Measurements from ENCODE around the gene ADRA2B. TPM values are rescaled to one million over a fixed set of nuclear protein-coding genes. Genes with fewer than 3 reads are reported as not detected.
"Not testable (repeated sequence)": the region's sequence is repeated elsewhere in the genome, so short reads cannot be mapped to it uniquely, and the experiment has no call there.

The ADRA2B gene
- total RNA-seq, 1 experiment from 2014 or later, result not detected

DNA sequence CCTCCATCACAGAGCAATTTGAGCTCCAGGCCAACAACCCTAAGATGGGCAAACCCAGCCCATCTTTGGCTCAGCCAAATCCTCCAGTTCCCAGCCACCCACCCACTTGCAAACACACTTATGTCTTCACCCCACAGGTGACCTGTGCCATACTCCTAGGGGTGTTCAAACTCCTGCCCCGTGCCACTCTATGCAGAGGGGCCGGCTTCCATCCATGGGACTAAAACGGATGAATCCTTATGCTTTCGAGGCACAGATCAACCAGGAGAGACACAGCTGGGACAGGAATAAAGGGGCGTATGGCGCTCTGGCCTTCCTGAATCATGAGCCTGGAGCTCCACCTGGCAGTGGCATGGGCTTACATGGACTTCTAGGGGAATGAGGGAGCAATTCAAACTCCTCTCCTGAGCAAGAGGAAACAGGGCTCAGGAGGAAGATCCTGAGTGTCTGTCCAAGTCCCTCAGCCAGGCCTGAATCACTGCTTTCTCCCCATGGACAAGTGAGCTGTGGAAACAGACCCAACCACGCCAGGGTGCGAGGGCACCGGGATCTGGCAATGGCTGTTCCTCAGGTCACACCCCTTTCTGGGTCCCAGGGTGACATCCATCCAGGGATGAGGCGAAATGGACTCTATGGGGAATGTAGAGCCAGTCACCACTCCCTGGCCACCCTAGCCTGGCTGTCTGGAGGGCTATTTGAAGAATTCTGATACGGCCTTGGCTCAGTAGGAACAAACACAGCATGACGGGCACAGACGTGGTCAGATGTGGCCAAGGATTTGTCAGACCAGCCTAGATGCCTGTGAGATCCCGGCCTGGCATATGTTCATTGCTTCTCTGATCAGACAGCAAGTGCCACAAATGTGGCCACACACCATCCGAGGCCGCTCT, 45.0 kb downstream of the ADRA2B start:
- DNase-seq (ENCODE audit: low spot score), result not testable (repeated sequence)

- DNase-seq (ENCODE audit: low spot score), result not testable (repeated sequence)
Observed at GRCh38 chr2:96070351-96070750, 46.0 kb downstream of the ADRA2B start.

DNA sequence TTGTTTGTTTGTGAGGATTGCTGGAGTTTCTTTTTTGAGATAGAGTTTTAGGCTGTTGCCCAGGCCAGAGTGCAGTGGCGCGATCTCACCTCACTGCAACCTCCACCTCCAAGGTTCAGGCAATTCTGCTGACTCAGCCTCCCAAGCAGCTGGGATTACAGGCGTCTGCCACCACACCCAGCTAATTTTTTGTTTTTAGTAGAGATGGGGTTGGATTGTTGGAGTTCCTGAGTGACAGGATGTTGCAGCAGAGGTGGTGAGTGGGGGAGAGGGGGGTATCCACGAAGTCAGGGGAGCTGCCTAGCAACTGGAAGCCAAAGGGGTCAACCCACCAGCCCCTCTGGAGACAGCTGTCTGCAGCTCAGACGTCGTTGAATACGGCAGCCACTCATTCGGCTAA, 46.5 kb downstream of the ADRA2B start:
- DNase-seq (ENCODE audit: low spot score), result not testable (repeated sequence)

DNA sequence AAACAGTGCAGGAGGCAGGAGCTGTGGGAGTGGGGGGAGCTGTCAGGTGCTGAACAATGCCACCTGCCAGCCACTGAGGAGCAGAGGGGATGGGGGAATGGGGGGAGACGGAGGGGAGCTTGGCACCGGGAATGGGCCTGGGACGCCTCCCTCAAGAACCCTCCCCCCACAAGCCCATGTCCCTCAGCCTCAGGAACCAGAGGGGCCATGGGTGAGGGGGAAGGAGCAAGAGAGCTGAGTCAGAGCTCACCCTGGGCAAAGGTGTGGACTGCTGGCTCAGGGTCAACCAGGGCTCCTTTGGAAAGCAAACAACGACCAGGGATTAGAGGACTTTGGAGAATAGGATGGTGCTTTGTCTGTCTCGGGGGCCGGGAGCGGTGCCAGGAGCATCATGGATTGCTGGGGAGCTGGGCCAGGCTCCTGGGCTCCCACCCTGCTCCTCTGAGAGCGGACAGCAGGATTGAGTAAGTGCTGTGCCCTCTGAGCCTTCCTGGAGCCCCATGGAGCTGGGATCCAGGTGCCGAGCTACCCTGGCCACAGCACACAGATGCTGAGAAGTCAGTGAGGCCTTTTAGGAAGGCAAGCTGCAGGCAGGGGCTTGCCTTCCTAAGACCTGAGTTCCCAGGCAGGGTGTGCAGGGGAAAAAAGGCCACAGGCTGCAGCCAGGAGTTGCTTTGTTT, 48.3 kb downstream of the ADRA2B start:
- DNase-seq (ENCODE audit: low spot score), result not testable (repeated sequence)

GRCh38 chr2:96067098-96067660, 49.2 kb downstream of the ADRA2B start:
- DNase-seq (ENCODE audit: low spot score), result not testable (repeated sequence)

DNA sequence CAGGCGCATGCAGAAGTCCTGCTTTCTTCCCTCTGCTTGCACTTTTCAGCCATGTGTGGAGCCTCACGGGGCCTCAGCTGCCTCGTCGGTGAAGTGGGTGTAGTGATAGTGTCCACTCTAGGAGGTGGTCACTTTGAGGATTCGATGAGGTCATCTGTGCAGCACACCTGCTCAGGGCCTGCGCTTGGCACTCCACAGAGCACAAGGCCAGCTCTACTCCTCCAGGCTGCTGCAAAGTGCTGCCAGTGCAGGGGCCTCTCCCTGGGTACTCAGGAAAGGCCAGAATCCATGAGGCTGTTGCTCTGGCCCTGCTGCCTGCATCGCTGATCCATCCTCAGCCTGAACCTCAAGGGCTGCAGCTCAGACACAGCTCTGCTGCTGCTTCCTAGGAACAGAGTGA, 49.9 kb downstream of the ADRA2B start:
- not testable (repeated sequence) for DNase-seq (ENCODE audit: low spot score)

DNA sequence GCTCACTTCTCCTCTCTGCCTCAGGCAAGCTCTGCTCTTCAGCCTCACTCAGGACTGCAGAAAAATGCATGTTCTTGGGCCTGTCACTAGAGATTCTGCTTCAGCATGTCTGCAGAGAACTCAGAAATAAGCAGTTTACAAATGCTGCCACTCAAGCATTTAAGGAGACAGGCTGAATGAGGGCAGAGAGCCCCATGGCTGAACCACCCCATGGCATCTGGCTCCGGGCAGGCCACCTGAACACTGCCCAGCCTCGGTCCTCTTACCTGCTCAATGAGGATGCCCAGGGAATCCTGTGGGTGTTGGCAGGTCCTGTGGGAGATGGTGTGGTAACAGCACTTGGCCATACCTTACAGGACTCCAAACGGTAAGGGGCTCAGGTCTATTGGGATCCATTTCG, 50.4 kb downstream of the ADRA2B start:
- not testable (repeated sequence) for DNase-seq (ENCODE audit: low spot score)

DNA sequence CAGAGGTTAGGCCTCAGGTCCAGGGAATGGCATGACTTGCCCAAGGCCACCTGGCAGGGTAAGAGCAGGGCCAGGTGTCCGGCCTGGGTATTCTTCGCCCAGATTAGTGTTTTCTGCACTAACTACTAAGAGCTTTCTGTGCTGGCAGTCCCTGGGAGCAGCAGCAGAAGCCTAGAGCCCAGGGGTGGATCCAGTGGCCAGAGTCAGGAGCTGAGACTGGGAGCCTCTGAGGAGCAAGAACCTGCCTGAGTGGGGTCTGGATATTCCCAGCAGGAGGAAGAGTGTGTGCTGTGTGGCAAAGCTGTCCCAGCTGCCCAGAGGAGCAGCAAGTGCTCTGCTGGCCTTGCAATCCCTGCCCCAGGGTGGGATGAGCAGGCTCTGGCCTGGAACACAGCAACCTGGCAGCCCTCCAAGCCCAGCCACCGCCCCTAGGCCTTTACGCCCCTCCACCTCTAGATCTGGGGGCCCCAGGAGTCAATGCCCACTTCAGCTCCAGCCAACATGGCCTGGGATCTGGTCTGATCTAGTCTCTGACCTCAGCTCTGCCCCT, 50.9 kb downstream of the ADRA2B start:
- no peak for DNase-seq (ENCODE audit: low spot score)

- DNase-seq (ENCODE audit: low spot score), result not testable (repeated sequence)
Observed at GRCh38 chr2:96064760-96065159, 51.6 kb downstream of the ADRA2B start.

DNA sequence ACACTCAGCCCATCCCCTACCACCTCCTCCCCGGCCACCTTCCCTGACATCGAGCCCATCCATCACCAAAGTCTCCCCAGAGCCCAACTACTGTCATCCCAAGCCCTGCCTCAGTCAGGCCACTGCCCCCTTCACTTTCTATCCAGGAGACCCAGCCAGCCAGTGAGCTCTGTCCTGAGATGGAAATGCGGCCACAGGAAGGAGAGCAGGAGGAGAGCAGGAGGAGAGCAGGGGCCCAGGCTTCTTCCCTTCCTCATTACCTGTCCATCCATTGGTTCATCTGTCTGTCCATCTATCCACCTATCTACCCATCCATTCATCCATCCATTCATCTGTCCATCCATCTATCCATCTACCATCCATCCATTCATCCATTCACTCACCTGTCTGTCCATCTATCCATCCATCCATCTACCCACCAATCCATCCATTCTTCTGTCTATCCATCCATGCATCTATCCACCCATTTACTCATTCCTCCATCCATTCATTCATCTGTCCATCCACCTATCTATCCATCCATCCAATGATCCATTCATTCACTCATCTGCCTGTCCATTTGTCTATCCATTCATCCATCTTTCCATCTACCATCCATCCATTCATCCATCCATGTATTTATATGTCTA, 52.2 kb downstream of the ADRA2B start:
- not testable (repeated sequence) for DNase-seq (ENCODE audit: low spot score)

DNA sequence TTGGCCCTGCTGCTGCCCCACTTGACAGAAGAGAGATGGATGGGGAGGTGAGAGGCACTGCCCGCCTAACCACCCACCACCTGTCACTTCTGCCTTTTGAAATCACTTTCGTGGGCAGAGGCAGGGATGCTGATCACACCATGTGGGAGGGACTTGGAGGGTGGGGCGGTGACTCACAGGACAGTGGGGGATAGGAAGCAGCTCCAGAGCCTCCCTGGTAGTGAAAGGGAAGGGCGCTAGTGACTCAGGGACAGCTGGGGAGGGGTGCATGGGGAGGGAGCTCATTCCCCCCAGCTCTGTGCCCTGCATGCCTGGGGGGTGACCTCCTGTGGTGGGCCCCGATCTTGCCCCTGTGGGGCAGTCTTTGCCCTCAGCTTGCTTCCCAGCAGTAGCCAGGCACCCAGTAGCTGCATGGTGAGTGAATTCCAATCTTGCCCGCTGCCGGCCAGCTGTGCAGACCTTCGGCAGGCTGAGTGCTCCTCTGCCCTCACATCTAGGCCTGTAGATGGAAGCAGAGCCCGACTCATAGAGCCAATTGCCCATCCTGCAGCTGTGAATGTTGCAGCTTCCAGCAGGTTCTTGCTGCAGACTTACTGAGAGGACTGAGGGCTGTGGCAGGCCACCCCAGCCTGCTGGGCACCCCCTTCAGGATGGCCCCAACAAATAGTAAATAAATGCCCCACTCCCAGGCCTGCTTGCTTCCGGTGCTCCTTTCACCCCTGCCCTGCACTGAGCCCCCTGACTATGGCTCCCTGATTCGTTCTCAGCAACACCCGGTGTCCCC, 53.1 kb downstream of the ADRA2B start:
- DNase-seq (ENCODE audit: low spot score), result peak; percentile 88

Other genes with a start within 250 kb of the ADRA2B start
- 13.2 and 21.1 TPM in 2 replicates for gene ANKRD36C, start 124.7 kb downstream of the ADRA2B start, total RNA-seq (2014; rRNA removed; shearing (Covaris generic))
- not detected in 2 replicates for gene GPAT2, start 81.7 kb downstream of the ADRA2B start, total RNA-seq (2014; rRNA removed; shearing (Covaris generic))
- gene ASTL, start 21.9 kb upstream of the ADRA2B start, total RNA-seq (2014; rRNA removed; shearing (Covaris generic)), result not detected in 2 replicates
- 0.05 TPM in 1 of 2 replicates, not detected in the other for gene DUSP2, start 28.9 kb upstream of the ADRA2B start, total RNA-seq (2014; rRNA removed; shearing (Covaris generic))
- gene STARD7, start 92.3 kb upstream of the ADRA2B start, total RNA-seq (2014; rRNA removed; shearing (Covaris generic)), result 191 and 196 TPM in 2 replicates
- 35.0 and 37.8 TPM in 2 replicates for gene TMEM127, start 149.4 kb upstream of the ADRA2B start, total RNA-seq (2014; rRNA removed; shearing (Covaris generic))
- 118 and 119 TPM in 2 replicates for gene CIAO1, start 149.7 kb upstream of the ADRA2B start, total RNA-seq (2014; rRNA removed; shearing (Covaris generic))
- gene SNRNP200, start 189.0 kb upstream of the ADRA2B start, total RNA-seq (2014; rRNA removed; shearing (Covaris generic)), result 33.0 and 38.5 TPM in 2 replicates
- gene ITPRIPL1, start 208.7 kb upstream of the ADRA2B start, total RNA-seq (2014; rRNA removed; shearing (Covaris generic)), result not detected in 2 replicates
- 48.4 and 56.8 TPM in 2 replicates for gene NCAPH, start 219.2 kb upstream of the ADRA2B start, total RNA-seq (2014; rRNA removed; shearing (Covaris generic))